OCI-LY1 (cell line): ENCODE results near the gene STARD9.

Source experiments
- EZH2 ChIP-seq: fragments of 200-600 bp; sonication (generic), shearing (Covaris generic); IDR thresholded peaks from 2 replicates; pipeline ENCODE4 v1.8.0; 2017; ENCODE audit warnings: borderline replicate concordance, mixed run types, mild to moderate bottlenecking, antibody characterized with exemption, low read length, moderate library complexity, mixed read lengths
- TF ChIP-seq, protein P1 (sequence below): fragments of 200-600 bp; sonication (generic), shearing (Covaris generic); IDR thresholded peaks from 2 replicates; pipeline ENCODE4 v1.5.1; 2017; ENCODE audit warnings: mild to moderate bottlenecking, antibody characterized with exemption, low read length, moderate library complexity, mixed read lengths

DNA sequence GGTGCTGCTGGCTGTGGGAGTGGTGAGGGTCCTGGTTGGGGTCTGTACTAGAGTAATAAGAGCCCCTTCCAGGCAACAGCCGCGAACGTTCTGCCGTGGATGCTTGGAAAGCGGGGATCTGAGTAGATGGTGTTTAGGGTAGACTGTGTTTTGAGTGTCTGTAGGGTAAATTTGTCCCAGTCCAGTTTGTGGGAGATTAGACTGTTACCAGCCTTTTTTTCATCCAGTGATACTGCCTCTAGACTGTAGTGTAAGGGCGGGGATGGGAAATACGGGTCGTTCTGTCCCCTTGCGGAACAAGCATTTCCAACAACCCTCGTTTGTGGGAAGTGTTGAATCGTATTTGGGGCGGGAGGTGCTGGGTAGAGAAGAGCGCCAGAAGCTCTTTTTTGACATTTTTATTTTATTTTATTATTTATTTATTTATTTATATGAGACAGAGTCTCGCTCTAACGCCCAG is 26.3 kb upstream of the STARD9 start:
- TF ChIP-seq, protein P1, sequence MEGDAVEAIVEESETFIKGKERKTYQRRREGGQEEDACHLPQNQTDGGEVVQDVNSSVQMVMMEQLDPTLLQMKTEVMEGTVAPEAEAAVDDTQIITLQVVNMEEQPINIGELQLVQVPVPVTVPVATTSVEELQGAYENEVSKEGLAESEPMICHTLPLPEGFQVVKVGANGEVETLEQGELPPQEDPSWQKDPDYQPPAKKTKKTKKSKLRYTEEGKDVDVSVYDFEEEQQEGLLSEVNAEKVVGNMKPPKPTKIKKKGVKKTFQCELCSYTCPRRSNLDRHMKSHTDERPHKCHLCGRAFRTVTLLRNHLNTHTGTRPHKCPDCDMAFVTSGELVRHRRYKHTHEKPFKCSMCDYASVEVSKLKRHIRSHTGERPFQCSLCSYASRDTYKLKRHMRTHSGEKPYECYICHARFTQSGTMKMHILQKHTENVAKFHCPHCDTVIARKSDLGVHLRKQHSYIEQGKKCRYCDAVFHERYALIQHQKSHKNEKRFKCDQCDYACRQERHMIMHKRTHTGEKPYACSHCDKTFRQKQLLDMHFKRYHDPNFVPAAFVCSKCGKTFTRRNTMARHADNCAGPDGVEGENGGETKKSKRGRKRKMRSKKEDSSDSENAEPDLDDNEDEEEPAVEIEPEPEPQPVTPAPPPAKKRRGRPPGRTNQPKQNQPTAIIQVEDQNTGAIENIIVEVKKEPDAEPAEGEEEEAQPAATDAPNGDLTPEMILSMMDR: no peak
- no peak for TF ChIP-seq EZH2
